Stimulated activated CD8-positive, alpha-beta memory T cell treated with anti-CD3 and anti-CD28 coated beads, Interleukin-7, amount 100 ng/mL, for 24 hours (primary cell): ENCODE measurements around the gene PPFIA4.

Experiments used
- DNase-seq: peaks from one replicate; pipeline ENCODE4 v3.0.0-alpha.2; 2020; ENCODE audit warnings: low read depth

Gene PPFIA4

DNA sequence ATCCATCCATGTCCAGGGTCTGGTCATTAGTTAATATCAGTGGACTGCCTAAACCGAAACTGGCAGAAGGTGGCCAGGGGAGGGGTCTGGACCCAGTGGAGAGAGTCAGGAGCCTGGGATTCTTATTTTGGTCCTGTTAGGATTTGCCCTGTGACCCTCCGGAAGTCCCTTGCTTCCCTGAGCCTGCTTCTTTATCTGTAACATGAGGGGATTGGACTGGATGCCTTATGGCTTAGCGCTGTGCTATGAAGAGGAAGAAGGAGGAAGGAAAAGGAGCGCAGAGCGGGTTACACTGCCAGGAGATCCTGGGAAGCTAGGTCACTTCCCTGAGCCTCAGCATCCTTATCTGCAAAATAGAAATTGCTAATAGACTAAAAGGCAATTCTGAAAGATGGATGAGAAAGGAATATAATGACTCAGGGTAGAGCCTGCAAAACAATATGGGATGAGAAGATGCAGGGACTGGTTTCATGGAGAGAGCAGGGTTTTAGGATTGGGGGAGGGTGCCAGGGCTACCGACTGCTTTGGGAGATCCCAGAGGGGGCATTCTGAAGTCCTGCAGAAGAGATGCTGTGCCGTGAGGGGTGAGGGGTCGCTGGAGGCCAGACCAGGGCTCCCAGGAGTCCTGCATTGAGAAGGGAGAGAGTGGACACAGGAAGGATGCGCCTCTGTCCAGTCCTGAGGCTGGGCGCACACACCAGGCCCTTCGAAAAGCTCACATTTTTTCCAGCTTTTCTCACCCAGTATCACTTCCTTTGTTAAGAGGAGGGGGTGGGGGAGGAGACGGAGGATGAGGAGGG, 100.8 kb downstream of the PPFIA4 start:
- DNase-seq, result no peak

DNA sequence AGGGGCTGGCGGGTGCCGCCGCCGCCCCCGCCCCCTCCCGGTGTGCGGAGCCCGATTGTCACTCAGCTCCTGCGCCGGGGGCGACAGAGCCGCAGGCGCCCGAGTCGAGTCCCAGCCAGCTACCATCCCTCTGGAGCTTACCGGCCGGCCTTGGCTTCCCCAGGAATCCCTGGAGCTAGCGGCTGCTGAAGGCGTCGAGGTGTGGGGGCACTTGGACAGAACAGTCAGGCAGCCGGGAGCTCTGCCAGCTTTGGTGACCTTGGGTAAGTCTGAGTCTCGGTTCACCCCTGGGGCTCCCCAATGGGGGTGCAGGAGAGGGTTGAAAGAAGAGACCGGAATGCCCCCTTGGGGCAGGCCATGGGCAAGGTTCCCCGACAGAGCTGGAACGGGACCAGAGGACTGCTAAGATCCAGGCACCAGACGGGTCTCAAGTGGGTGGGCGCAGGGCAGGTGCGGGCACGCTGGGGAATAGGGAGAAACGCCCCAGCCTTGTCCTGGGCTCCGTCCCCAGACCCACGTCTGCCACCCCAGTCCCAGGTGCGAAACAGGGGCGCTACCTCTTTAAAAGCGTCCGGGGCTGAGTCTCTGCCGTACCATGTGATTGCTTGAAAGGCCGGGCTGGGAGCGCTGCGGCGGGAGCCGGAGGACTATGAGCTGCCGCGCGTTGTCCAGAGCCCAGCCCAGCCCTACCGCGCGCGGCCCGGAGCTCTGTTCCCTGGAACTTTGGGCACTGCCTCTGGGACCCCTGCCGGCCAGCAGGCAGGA, 101.6 kb downstream of the PPFIA4 start, which contains the start of gene ADORA1:
ADORA1 (plus strand) TSS at position 61 of the 765 bp plus-strand sequence. CDS start 1,116 bp downstream, outside the sequence.
- DNase-seq, result no peak

- DNase-seq, result no peak
Observed at GRCh38 chr1:203128431-203128715, 102.1 kb downstream of the PPFIA4 start.
